NCI-H345 (cell line): ENCODE results near the gene EFCAB11.

Experiments used
- DNase-seq: peaks from one replicate; lab custom pipeline; 2025; lab: John Stamatoyannopoulos, UW

Gene EFCAB11

DNA sequence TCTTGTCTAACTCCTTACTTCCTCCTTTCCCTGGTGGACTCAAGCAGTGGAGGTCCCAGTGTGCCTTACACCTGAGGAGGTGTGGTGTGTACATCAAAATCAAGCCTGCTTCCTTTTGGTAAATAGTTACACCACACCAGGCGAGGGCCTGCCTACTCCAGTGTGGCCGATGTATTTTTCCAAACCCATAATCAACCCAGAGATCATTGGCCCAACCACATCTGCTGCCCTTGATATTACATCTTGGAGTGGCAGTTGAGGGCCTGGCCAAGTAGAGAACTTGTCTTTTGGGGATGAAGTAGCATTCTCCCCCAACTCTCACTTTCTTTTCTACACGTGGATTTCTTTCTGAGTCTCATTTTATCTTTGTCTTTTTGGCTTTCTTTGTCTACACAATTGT, 187.4 kb downstream of the EFCAB11 start:
- DNase-seq, result no peak

DNA sequence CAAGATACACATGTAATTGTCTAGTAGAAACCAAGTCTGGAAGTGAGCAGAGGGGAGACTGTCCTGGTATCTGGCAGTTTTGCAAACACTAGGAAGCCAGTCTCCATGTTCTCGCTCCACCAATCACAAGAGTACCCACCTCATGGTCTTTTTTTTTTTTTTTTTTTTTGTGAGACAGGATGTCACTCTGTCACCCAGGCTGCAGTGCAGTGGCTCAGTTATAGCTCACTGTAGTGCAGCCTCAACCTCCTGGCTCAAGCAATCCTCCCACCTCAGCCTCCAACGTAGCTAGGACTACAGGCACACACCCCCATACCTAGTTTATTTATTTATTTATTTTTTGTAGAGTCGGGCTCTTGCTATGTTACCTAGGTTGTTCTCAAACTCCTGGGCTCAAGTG, 189.2 kb downstream of the EFCAB11 start:
- no peak for DNase-seq

DNA sequence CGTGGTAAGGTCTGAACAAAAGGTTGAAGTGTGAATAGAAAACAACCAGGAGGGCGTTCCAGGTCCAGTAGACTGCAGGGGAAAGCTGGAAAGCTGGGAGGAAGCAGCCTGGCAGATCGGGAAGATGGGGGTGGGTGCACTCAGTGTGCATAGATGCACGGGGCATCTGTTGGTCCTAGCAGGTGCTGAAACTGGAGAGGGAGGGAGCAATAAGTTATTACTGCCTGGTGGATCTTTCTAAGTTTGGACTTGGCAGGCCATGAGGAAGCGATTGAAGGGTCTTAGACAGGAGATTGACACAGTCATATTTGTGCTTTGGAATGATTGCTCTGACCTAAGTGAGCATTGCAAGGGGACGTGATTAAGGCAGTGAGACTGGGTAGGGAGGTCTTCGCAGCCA, 194.4 kb downstream of the EFCAB11 start:
- no peak for DNase-seq

GRCh38 chr14:89757313-89757939, 197.1 kb downstream of the EFCAB11 start:
- no peak for DNase-seq

- no peak for DNase-seq
Observed at GRCh38 chr14:89755816-89756215, 198.7 kb downstream of the EFCAB11 start.

GRCh38 chr14:89753828-89754412, 200.6 kb downstream of the EFCAB11 start:
- DNase-seq, result no peak

DNA sequence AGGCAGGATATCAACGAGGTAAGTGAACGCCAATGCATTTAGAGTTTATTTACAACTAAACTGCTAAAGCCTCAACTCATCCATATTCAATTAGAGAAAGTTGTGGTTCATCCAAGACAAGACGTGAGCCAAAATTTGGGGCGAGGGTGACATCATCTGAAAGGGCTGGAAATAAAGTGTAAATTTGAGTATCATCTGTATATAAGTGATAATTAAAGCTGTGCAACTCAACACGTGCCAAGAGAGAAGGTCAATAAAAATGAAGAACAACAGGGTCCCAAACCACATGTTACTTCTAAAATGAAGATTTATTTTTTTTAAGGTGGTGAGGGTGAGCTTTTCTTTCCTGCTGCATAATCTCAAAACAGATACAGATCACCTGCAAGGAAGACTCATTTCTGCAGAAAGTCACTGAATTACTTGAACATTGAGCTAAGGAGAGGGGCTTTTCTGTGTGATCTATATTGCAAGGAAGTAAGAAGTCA, 203.6 kb downstream of the EFCAB11 start:
- DNase-seq, result no peak

DNA sequence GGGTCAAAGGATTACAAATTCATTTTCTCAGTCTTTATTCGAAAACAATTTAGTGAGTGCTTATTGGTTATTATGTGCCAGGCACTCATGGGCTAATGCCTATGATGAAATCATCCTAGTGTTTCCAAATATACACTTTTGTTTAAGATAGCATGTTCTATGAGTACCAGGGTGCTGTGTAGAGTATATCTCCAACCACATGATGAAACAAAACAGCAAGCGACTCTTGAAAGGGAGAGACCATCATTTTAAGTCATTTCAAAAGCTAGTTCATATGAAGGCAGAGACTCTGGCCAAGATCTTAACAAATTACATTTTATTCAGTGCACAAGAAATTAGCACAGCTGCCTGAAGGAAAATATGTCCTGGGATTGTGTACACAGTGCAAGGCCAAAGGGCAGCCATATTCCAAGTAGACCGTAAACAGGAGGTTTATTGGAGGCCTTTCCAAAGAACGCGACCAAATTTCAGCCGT, 204.2 kb downstream of the EFCAB11 start:
- DNase-seq, result no peak

DNA sequence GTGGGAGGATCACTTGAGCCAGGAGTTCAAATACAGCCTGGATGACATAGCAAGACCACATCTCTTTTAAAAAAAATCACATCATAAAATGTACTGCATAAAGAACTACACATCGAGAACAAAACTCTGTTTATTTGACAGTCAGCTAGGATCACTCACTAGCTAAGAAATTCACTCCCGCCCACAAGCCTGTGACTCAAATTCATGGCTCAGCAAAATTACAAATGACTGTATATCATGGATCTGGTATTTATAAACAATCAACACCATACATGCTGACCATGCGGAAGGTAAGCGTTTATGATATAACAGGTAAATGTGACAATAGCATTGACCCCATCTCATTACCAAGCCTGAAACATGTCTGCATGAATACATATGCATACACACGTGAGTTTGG, 206.5 kb downstream of the EFCAB11 start:
- no peak for DNase-seq

- DNase-seq, result no peak
Observed at GRCh38 chr14:89747126-89747525, 207.4 kb downstream of the EFCAB11 start.

DNA sequence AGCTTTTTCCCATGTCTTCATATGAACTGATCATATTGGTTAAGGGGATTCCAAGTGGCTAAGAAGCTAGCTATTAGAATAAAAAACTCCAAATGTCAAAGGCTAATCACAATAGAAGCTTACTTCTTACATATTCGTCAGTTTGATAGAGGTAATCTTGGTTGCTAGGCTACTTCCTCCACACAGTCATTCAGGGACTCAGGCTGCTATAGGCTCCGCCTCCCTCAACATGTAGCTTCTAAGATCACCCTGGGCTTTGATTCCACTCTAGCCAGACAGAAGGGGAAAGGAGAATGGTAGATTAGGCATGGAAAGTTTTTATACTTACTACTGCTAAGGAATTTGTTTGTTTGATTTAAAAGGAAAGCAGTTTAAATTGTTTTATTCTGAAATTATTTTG, 207.9 kb downstream of the EFCAB11 start:
- no peak for DNase-seq

DNA sequence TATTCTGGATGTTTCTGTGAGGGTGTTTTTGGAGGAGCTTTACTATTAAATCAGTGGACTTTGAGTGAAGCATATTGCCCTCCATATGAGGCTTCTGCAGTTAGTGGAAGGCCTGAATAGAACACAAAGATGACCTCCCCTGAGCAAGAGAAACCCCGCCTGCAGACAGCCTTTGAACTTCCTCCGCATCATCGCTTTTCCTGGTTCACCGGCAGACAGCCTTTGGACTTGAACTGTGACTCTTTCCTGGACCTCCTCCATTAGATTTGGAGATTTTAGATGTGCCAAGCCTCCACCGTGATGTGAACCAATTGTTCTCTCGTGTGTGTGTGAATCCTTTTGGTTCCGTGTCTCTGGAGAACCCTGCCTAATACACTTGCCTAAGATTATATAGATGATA, 208.4 kb downstream of the EFCAB11 start:
- no peak for DNase-seq
